Esophagus muscularis mucosa (tissue), 4 donors: ENCODE results near the gene NRXN3.

ENCODE experiments used
- CTCF ChIP-seq, 3 experiments: fragments of 200-600 bp in 2 of 3; fragments of 450-650 bp in 1 of 3; sonication (generic) in 2 of 3; IDR thresholded peaks; one replicate each; pipeline ENCODE4 v1.5.1; 2017 to 2019; ENCODE audit warnings: antibody characterized with exemption in 3 of 3, mild to moderate bottlenecking in 2 of 3, moderate library complexity in 1 of 3
- EP300 ChIP-seq: sonication (generic); formaldehyde crosslinking; IDR thresholded peaks from one replicate; pipeline ENCODE4 v1.6.1; 2017; ENCODE audit warnings: antibody characterized with exemption
- POLR2A ChIP-seq: fragments of 450-650 bp; IDR thresholded peaks from one replicate; pipeline ENCODE4 v1.6.1; 2017; ENCODE audit warnings: antibody characterized with exemption, moderate library complexity, mild to moderate bottlenecking, low read depth
- POLR2AphosphoS5 ChIP-seq, 2 donors: sonication (generic); formaldehyde crosslinking; IDR thresholded peaks; one replicate each; pipeline ENCODE4 v1.6.1; 2017; ENCODE audit warnings: antibody characterized with exemption in 2 of 2

GRCh38 chr14:78325911-78326310, 155.7 kb downstream of the NRXN3 start:
- TF ChIP-seq POLR2A: no peak
- no peak for TF ChIP-seq EP300
- TF ChIP-seq CTCF (IDR thresholded peaks at IDR 0.05): no peak
- no peak for TF ChIP-seq POLR2AphosphoS5 (IDR thresholded peaks at IDR 0.05)
